Measurements from ENCODE around the gene HBA1. TPM values are rescaled to one million over a fixed set of nuclear protein-coding genes. Genes with fewer than 3 reads are reported as not detected.
"Not testable (repeated sequence)": the region's sequence is repeated elsewhere in the genome, so short reads cannot be mapped to it uniquely, and the experiment has no call there.

HBA1 gene
- total and polyA plus RNA-seq, 4 donors: 718 to 1,778 (median 1,061) TPM

DNA sequence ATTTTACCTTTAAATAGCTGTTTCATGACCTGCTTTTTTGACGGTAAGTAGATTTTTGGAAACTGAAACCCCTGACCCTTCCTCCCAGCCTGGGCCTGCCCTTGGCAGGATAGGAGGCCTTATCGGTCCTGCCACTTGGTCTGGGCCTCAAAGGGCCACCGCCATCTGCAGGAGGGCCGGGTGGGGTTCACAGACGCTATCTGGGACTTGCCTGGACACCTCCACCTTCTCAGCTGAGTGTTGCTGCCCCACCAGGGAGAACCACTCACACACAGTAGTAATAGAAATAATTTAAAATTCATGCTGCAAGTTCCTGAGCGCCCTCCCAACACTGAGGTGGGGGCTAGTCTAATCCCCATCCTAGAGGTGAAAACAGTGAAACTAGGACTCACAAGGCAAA, 33.4 kb upstream of the HBA1 start:
- Histone ChIP-seq H3K27me3 (ENCODE audit: control insufficient read depth, insufficient read depth, low read length) (no peaks in the 10 kb centered on the region), H3K4me3 (ENCODE audit: low read depth, low read length) (no peak overlapping the region), H3K27ac (ENCODE audit: low read depth, low read length) (no peak overlapping the region), H3K9me3 (ENCODE audit: control insufficient read depth, insufficient read depth, low read length) (no peaks in the 10 kb centered on the region), H3K4me1 (ENCODE audit: control insufficient read depth, insufficient read depth, low read length) (peaks cover 17% of the 10 kb centered on the region), H3K36me3 (ENCODE audit: control insufficient read depth, insufficient read depth, low read length) (no peaks in the 10 kb centered on the region)
- 79% methylated on average over 4 of the region's 6 CpGs for WGBS (ENCODE audit: insufficient coverage)
- DNase-seq (ENCODE audit: low read depth in 4 of 6, low spot score in 6 of 6): no peak

DNA sequence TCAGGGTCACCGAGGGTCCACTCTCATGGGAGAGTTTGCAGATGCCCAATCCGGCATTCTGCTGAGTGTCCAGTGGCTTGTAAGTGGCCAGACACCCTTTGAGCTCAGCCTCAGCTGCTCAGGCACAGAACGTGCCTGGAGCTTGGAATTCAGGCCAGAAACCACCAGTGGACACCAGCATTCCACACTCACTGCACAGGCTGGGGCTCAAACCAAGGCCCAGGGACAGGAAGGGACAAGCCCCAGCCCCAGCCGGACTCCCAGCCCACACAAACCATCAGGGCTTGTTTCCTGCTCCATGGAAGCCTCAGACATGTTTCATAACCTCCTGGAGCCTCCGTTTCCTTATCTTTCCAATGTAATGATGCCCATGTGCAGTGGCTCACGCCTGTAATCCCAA, 33.0 kb upstream of the HBA1 start:
- Histone ChIP-seq H3K27ac (ENCODE audit: low read depth, low read length) (no peak overlapping the region), H3K4me1 (ENCODE audit: control insufficient read depth, insufficient read depth, low read length) (peaks cover 17% of the 10 kb centered on the region), H3K36me3 (ENCODE audit: control insufficient read depth, insufficient read depth, low read length) (no peaks in the 10 kb centered on the region), H3K4me3 (ENCODE audit: low read depth, low read length) (no peak overlapping the region), H3K9me3 (ENCODE audit: control insufficient read depth, insufficient read depth, low read length) (no peaks in the 10 kb centered on the region), H3K27me3 (ENCODE audit: control insufficient read depth, insufficient read depth, low read length) (peaks cover 2% of the 10 kb centered on the region)
- WGBS (ENCODE audit: insufficient coverage): 65% methylated on average over 6 of the region's 6 CpGs
- no peak for DNase-seq (ENCODE audit: low read depth in 4 of 6, low spot score in 6 of 6)

DNA sequence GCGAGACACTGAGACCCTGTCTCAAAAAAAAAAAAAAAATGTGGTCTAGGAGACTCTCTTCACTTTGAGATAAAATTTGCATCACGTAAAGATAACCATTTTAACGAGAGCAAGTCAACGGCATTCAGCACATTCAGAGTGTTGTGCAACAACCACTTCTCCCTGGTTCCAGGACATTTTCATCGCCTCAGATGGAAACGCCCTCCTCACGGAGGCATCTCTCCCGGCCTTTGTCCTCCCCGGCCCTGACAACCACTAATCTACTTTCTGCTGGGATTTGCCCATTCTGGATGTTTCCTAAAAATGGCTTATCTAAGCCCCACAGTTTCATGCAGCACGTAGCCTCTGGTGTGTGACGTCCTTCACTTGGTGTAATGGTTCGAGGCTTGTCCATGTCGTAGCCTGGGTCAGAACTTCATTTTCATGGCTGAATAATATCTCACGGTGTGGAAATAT, 31.7 kb upstream of the HBA1 start:
- no peaks in the 10 kb centered on the region for H3K9me3 ChIP-seq (ENCODE audit: control insufficient read depth, insufficient read depth, low read length)
- H3K27ac ChIP-seq (ENCODE audit: low read depth, low read length): no peak overlapping the region
- H3K36me3 ChIP-seq (ENCODE audit: control insufficient read depth, insufficient read depth, low read length): no peaks in the 10 kb centered on the region
- H3K27me3 ChIP-seq (ENCODE audit: control insufficient read depth, insufficient read depth, low read length): peaks cover 8% of the 10 kb centered on the region
- H3K4me3 ChIP-seq (ENCODE audit: low read depth, low read length): no peak overlapping the region
- no peak for DNase-seq (ENCODE audit: low read depth in 4 of 6, low spot score in 6 of 6)
- 89% methylated on average over 13 of the region's 14 CpGs for WGBS (ENCODE audit: insufficient coverage)
- H3K4me1 ChIP-seq (ENCODE audit: control insufficient read depth, insufficient read depth, low read length): peaks cover 9% of the 10 kb centered on the region

DNA sequence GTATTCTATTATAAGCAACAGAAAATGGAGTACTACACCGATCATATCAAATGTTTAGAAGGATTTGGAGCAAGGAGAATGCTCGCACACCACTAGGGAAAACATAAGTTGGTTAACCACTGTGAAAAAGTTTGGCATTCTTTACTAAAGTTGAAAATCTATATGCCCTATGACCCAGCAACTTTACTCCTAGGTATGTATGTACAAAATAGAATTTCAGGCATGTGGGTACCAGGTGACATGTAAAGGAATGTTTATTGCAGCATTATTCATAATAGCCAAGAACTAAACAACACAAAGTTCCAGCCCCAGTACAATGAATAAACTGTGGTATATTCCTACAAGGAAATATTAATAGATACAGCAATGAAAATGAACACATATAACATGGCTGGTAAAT, 29.8 kb upstream of the HBA1 start:
- Histone ChIP-seq H3K36me3 (ENCODE audit: control insufficient read depth, insufficient read depth, low read length) (no peaks in the 10 kb centered on the region), H3K4me3 (ENCODE audit: low read depth, low read length) (no peak overlapping the region), H3K27me3 (ENCODE audit: control insufficient read depth, insufficient read depth, low read length) (peaks cover 8% of the 10 kb centered on the region), H3K9me3 (ENCODE audit: control insufficient read depth, insufficient read depth, low read length) (no peaks in the 10 kb centered on the region), H3K4me1 (ENCODE audit: control insufficient read depth, insufficient read depth, low read length) (peaks cover 9% of the 10 kb centered on the region), H3K27ac (ENCODE audit: low read depth, low read length) (no peak overlapping the region)
- no peak for DNase-seq (ENCODE audit: low read depth in 4 of 6, low spot score in 6 of 6)
- WGBS (ENCODE audit: insufficient coverage): no CpG with 5 or more reads among the region's 2 CpGs

DNA sequence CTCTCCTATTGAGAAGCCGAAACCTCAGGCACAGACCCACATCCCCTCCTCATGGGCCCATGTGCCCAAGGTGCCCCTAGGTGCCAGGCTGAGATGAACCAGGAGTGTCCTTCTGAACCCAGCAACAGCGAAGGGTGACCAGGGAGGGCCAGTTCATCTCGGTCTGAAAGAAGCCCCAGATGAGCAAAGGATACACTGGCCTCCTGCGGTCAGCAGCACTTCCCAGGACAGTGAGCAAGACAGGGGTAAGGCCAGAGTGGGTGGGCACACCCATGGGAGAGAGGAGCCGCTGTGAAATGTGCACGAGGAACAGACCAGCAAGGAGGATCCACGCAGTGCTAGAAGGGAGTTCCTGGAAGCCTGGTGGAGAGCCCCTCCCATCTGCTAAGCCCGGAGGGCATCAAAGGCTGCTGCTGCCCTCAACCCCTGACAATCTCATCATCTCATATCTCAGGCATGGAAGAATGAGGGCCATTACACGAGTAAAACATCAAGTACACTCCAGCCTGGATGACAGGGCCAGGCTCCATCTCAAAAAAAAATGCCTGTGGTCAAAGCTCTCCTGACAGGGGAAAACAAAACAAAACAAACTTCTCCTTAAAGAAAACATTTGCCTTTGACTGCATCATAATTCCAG, 27.3 kb upstream of the HBA1 start:
- 59% methylated on average over 8 of the region's 9 CpGs for WGBS (ENCODE audit: insufficient coverage)
- Histone ChIP-seq H3K4me3 (ENCODE audit: low read depth, low read length) (no peak overlapping the region), H3K27me3 (ENCODE audit: control insufficient read depth, insufficient read depth, low read length) (peaks cover 8% of the 10 kb centered on the region), H3K4me1 (ENCODE audit: control insufficient read depth, insufficient read depth, low read length) (peaks cover under 1% of the 10 kb centered on the region), H3K36me3 (ENCODE audit: control insufficient read depth, insufficient read depth, low read length) (no peaks in the 10 kb centered on the region), H3K27ac (ENCODE audit: low read depth, low read length) (no peak overlapping the region), H3K9me3 (ENCODE audit: control insufficient read depth, insufficient read depth, low read length) (no peaks in the 10 kb centered on the region)
- DNase-seq (ENCODE audit: low read depth in 4 of 6, low spot score in 6 of 6): no peak

DNA sequence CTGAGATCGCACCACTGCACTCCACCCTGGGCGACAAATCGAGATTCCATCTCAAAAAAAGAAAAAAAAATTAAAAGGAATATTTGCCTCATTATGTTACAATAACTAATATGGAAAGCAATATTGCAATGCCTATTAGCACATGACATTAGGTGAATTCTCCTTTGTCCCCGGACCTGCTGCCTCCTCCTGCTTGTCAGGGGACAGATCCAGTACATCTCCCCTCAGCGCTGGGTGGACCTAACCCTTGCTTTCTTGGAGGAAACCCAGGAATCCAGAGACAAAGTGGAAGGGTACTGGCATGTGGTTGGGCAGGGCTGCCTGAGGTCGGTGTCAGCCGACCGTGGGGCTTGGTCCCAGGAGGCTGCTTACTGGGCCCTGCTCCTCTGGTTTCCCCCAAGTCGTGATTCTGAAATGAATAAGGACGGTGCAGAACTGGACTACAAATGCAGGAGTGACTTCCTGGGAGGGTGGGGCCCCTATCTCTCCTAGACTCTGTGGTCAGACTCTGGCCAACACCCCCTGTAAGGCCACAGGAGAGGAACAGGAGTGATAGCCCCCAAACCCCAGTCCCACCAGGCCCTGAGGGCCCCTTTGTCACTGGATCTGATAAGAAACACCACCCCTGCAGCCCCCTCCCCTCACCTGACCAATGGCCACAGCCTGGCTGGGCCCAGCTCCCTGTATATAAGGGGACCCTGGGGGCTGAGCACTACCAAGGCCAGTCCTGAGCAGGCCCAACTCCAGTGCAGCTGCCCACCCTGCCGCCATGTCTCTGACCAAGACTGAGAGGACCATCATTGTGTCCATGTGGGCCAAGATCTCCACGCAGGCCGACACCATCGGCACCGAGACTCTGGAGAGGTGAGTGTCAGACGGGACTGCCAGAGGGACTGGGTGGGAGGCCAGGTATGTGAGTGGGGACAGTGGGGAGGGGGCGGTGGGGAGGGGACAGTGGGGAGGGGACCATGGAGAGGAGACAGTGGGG, 24.0 kb upstream of the HBA1 start, which contains the start of gene HBZ:
TSS of gene HBZ (plus strand) at position 504 of the 988 bp plus-strand sequence. CDS start at position 770, 266 bp downstream.
- WGBS (ENCODE audit: insufficient coverage): 86% methylated on average over 13 of the region's 17 CpGs
- Histone ChIP-seq H3K27me3 (ENCODE audit: control insufficient read depth, insufficient read depth, low read length) (peaks cover 35% of the 10 kb centered on the region), H3K27ac (ENCODE audit: low read depth, low read length) (no peak within 1 kb of the TSS), H3K4me1 (ENCODE audit: control insufficient read depth, insufficient read depth, low read length) (peaks cover 11% of the 10 kb centered on the region), H3K36me3 (ENCODE audit: control insufficient read depth, insufficient read depth, low read length) (no peaks in the 10 kb centered on the region), H3K9me3 (ENCODE audit: control insufficient read depth, insufficient read depth, low read length) (no peaks in the 10 kb centered on the region), H3K4me3 (ENCODE audit: low read depth, low read length) (no peak within 1 kb of the TSS)
- no peak for DNase-seq (ENCODE audit: low read depth in 4 of 6, low spot score in 6 of 6)

DNA sequence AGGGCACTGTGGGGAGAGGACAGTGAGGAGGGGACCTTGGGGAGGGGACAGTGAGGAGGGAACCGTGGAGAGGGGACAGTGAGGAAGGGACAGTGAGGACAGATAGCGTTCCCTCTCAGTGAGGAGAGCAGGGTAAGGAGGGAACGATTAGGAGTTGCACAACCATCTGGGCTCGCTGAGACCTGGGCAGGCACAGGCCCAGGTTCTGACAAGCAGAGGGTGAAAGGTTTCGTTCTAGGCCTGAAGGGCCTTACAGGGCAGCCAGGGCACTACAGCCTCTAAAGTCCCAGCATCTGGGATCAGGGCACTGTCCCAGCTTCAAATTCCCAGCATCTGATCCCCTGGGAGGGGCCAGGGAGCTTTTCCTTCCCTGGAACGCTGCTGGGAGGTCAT, 23.4 kb upstream of the HBA1 start:
- not testable (repeated sequence) for H3K27ac ChIP-seq (ENCODE audit: low read depth, low read length); DNase-seq (ENCODE audit: low read depth in 4 of 6, low spot score in 6 of 6); H3K9me3 ChIP-seq (ENCODE audit: control insufficient read depth, insufficient read depth, low read length); H3K4me3 ChIP-seq (ENCODE audit: low read depth, low read length); H3K36me3 ChIP-seq (ENCODE audit: control insufficient read depth, insufficient read depth, low read length)
- 53% methylated on average over 2 of the region's 6 CpGs for WGBS (ENCODE audit: insufficient coverage)
- H3K4me1 ChIP-seq (ENCODE audit: control insufficient read depth, insufficient read depth, low read length): peaks cover 11% of the 10 kb centered on the region
- peaks cover 39% of the 10 kb centered on the region for H3K27me3 ChIP-seq (ENCODE audit: control insufficient read depth, insufficient read depth, low read length)

DNA sequence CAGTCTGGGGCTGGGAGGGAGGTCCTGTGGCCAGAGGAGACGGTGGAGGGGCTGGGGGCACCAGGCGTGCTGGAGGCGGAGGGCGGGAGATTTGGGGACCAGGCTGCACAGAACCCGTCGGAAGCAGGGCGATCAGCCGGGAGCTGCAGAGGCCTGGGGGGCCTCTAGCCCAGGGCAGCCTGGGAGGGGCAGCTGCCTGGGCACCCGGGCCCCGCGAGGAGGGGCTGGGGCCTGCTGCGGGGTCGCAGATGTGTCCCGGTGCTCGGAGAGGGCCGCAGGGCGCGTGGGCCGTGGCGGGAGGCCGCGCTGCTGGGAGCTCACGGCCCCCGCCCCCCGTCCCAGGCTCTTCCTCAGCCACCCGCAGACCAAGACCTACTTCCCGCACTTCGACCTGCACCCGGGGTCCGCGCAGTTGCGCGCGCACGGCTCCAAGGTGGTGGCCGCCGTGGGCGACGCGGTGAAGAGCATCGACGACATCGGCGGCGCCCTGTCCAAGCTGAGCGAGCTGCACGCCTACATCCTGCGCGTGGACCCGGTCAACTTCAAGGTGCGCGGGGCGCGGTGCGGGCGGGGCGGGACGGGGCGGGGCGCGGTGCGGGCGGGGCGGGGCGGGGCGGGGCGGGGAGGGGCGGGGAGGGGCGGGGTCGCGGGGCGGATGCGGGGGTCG, 22.8 kb upstream of the HBA1 start:
- H3K4me1 ChIP-seq (ENCODE audit: control insufficient read depth, insufficient read depth, low read length): peaks cover 11% of the 10 kb centered on the region
- H3K27ac ChIP-seq (ENCODE audit: low read depth, low read length); H3K36me3 ChIP-seq (ENCODE audit: control insufficient read depth, insufficient read depth, low read length); H3K4me3 ChIP-seq (ENCODE audit: low read depth, low read length); DNase-seq (ENCODE audit: low read depth in 4 of 6, low spot score in 6 of 6); H3K9me3 ChIP-seq (ENCODE audit: control insufficient read depth, insufficient read depth, low read length): not testable (repeated sequence)
- no CpG with 5 or more reads among the region's 74 CpGs for WGBS (ENCODE audit: insufficient coverage)
- H3K27me3 ChIP-seq (ENCODE audit: control insufficient read depth, insufficient read depth, low read length): peaks cover 39% of the 10 kb centered on the region

DNA sequence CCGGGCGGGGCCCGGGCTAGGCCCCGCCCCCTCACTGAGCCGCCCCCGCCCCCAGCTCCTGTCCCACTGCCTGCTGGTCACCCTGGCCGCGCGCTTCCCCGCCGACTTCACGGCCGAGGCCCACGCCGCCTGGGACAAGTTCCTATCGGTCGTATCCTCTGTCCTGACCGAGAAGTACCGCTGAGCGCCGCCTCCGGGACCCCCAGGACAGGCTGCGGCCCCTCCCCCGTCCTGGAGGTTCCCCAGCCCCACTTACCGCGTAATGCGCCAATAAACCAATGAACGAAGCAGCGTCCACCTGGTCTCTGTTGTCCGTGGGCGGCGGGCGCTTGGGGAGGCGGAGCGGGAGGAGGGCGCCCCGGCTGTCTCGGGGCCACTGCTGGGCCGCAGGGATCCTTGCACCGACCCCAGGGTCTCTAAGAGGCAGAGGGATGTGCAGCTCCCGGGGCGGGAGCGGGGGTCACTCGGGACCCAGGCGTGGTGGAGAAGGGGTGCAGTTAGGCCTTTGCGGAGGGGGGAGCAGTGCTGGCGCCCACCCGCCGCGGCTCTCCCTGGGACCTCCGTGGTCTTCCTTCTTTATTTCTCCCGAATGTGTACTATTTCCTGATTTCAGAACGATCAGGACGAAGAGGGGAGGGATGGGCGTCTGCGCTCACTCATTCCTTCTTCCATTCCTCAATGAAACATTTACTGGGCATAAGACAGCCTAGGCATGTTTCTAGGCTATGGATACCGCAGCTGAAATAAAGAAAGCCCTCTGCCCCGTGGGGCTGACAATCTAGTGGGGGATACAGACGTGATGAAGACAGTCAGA, 22.1 kb upstream of the HBA1 start:
- Histone ChIP-seq H3K4me3 (ENCODE audit: low read depth, low read length) (peak overlapping the region; percentile 24), H3K9me3 (ENCODE audit: control insufficient read depth, insufficient read depth, low read length) (no peaks in the 10 kb centered on the region), H3K4me1 (ENCODE audit: control insufficient read depth, insufficient read depth, low read length) (peaks cover 11% of the 10 kb centered on the region), H3K27ac (ENCODE audit: low read depth, low read length) (no peak overlapping the region), H3K27me3 (ENCODE audit: control insufficient read depth, insufficient read depth, low read length) (peaks cover 40% of the 10 kb centered on the region), H3K36me3 (ENCODE audit: control insufficient read depth, insufficient read depth, low read length) (no peaks in the 10 kb centered on the region)
- peak in 2 of 6 donors; percentile 52 for DNase-seq (ENCODE audit: low read depth in 4 of 6, low spot score in 6 of 6)
- WGBS (ENCODE audit: insufficient coverage): under 1% methylated on average over 40 of the region's 59 CpGs
